Neuron (in vitro differentiated cells): Measurements from ENCODE around the gene MAP3K5.

Experiments used
- H2AFZ ChIP-seq: one replicate; pipeline ENCODE4 v1.6.1; 2013; ENCODE audit warnings: low read depth, mild to moderate bottlenecking, inconsistent platforms, low read length, moderate library complexity
- H3K27me3 ChIP-seq: one replicate; pipeline ENCODE4 v1.6.1; 2013; ENCODE audit warnings: low read length; ENCODE audit not compliant: insufficient read depth
- H3K36me3 ChIP-seq: one replicate; pipeline ENCODE4 v1.6.1; 2013; ENCODE audit warnings: low read length; ENCODE audit not compliant: insufficient read depth
- H3K4me1 ChIP-seq: one replicate; pipeline ENCODE4 v1.6.1; 2013; ENCODE audit warnings: low read length; ENCODE audit not compliant: insufficient read depth
- H3K4me3 ChIP-seq: 2 replicates; pipeline ENCODE4 v1.5.1; 2013; ENCODE audit warnings: mild to moderate bottlenecking, low read length, moderate library complexity
- H3K9me3 ChIP-seq: one replicate; pipeline ENCODE4 v1.6.1; 2013; ENCODE audit warnings: low read length

MAP3K5 gene

GRCh38 chr6:136521911-136522310, 270.4 kb downstream of the MAP3K5 start:
- Histone ChIP-seq H3K36me3 (no peaks in the 10 kb centered on the region), H3K4me3 (no peak overlapping the region), H3K4me1 (peaks cover 12% of the 10 kb centered on the region), H3K27me3 (no peaks in the 10 kb centered on the region), H3K9me3 (no peaks in the 10 kb centered on the region), H2AFZ (no peak overlapping the region)

- H3K4me1 ChIP-seq: peaks cover 8% of the 10 kb centered on the region
- H3K9me3 ChIP-seq: no peaks in the 10 kb centered on the region
- no peak overlapping the region for H2AFZ ChIP-seq
- H3K4me3 ChIP-seq: no peak overlapping the region
- H3K27me3 ChIP-seq: no peaks in the 10 kb centered on the region
- no peaks in the 10 kb centered on the region for H3K36me3 ChIP-seq
Observed at GRCh38 chr6:136521427-136521826, 270.9 kb downstream of the MAP3K5 start.

GRCh38 chr6:136520517-136520916, 271.8 kb downstream of the MAP3K5 start:
- H3K4me1 ChIP-seq: peaks cover 7% of the 10 kb centered on the region
- no peak overlapping the region for H2AFZ ChIP-seq
- H3K27me3 ChIP-seq: no peaks in the 10 kb centered on the region
- H3K4me3 ChIP-seq: no peak overlapping the region
- no peaks in the 10 kb centered on the region for H3K36me3 ChIP-seq
- no peaks in the 10 kb centered on the region for H3K9me3 ChIP-seq

GRCh38 chr6:136517582-136517981, 274.7 kb downstream of the MAP3K5 start:
- Histone ChIP-seq H2AFZ (no peak overlapping the region), H3K27me3 (no peaks in the 10 kb centered on the region), H3K4me1 (no peaks in the 10 kb centered on the region), H3K9me3 (no peaks in the 10 kb centered on the region), H3K4me3 (no peak overlapping the region), H3K36me3 (no peaks in the 10 kb centered on the region)

- Histone ChIP-seq H3K36me3 (no peaks in the 10 kb centered on the region), H3K27me3 (no peaks in the 10 kb centered on the region), H3K9me3 (no peaks in the 10 kb centered on the region), H3K4me1 (no peaks in the 10 kb centered on the region), H2AFZ (no peak overlapping the region), H3K4me3 (no peak overlapping the region)
Observed at GRCh38 chr6:136517002-136517401, 275.3 kb downstream of the MAP3K5 start.

- Histone ChIP-seq H3K4me3 (no peak overlapping the region), H3K27me3 (no peaks in the 10 kb centered on the region), H3K4me1 (no peaks in the 10 kb centered on the region), H3K9me3 (no peaks in the 10 kb centered on the region), H3K36me3 (no peaks in the 10 kb centered on the region), H2AFZ (no peak overlapping the region)
Observed at GRCh38 chr6:136514591-136514990, 277.7 kb downstream of the MAP3K5 start.

- Histone ChIP-seq H3K4me1 (no peaks in the 10 kb centered on the region), H3K27me3 (no peaks in the 10 kb centered on the region), H3K4me3 (no peak overlapping the region), H3K36me3 (no peaks in the 10 kb centered on the region), H2AFZ (no peak overlapping the region), H3K9me3 (no peaks in the 10 kb centered on the region)
Observed at GRCh38 chr6:136511926-136512325, 280.4 kb downstream of the MAP3K5 start.

- no peaks in the 10 kb centered on the region for H3K9me3 ChIP-seq
- no peaks in the 10 kb centered on the region for H3K4me1 ChIP-seq
- no peaks in the 10 kb centered on the region for H3K27me3 ChIP-seq
- H3K4me3 ChIP-seq: no peak overlapping the region
- no peak overlapping the region for H2AFZ ChIP-seq
- no peaks in the 10 kb centered on the region for H3K36me3 ChIP-seq
Observed at GRCh38 chr6:136511397-136511796, 280.9 kb downstream of the MAP3K5 start.

- Histone ChIP-seq H2AFZ (no peak overlapping the region), H3K4me3 (no peak overlapping the region), H3K27me3 (no peaks in the 10 kb centered on the region), H3K36me3 (no peaks in the 10 kb centered on the region), H3K4me1 (no peaks in the 10 kb centered on the region), H3K9me3 (no peaks in the 10 kb centered on the region)
Observed at GRCh38 chr6:136510782-136511181, 281.5 kb downstream of the MAP3K5 start.

GRCh38 chr6:136510299-136510698, 282.0 kb downstream of the MAP3K5 start:
- no peaks in the 10 kb centered on the region for H3K9me3 ChIP-seq
- H3K36me3 ChIP-seq: no peaks in the 10 kb centered on the region
- no peak overlapping the region for H2AFZ ChIP-seq
- no peaks in the 10 kb centered on the region for H3K27me3 ChIP-seq
- no peaks in the 10 kb centered on the region for H3K4me1 ChIP-seq
- no peak overlapping the region for H3K4me3 ChIP-seq

GRCh38 chr6:136508725-136509392, 283.4 kb downstream of the MAP3K5 start:
- Histone ChIP-seq H3K4me1 (no peaks in the 10 kb centered on the region), H3K9me3 (no peaks in the 10 kb centered on the region), H3K27me3 (no peaks in the 10 kb centered on the region), H2AFZ (no peak overlapping the region), H3K36me3 (no peaks in the 10 kb centered on the region), H3K4me3 (no peak overlapping the region)
